Duodenal mucosa (tissue), 2 donors: Measurements from ENCODE around the gene H1-8.
"Not testable (repeated sequence)": the region's sequence is repeated elsewhere in the genome, so short reads cannot be mapped to it uniquely, and the experiment has no call there.

Experiments
- H3K27ac ChIP-seq: one replicate; pipeline ENCODE4 v1.7.0; 2013; ENCODE audit warnings: low read depth, low read length
- H3K27me3 ChIP-seq, 2 donors: one replicate each; pipeline ENCODE4 v1.7.0; 2013; ENCODE audit warnings: low read length in 2 of 2, control low read depth in 1 of 2; ENCODE audit not compliant: insufficient read depth in 2 of 2, control insufficient read depth in 1 of 2
- H3K36me3 ChIP-seq, 2 donors: one replicate each; pipeline ENCODE4 v1.7.0; 2013; ENCODE audit warnings: low read length in 2 of 2, control low read depth in 1 of 2; ENCODE audit not compliant: insufficient read depth in 2 of 2, control insufficient read depth in 1 of 2
- H3K4me1 ChIP-seq, 2 donors: one replicate each; pipeline ENCODE4 v1.7.0; 2013; ENCODE audit warnings: low read length in 2 of 2, control low read depth in 1 of 2; ENCODE audit not compliant: insufficient read depth in 2 of 2, control insufficient read depth in 1 of 2
- H3K4me3 ChIP-seq, 2 donors: one replicate each; pipeline ENCODE4 v1.7.0; 2013; ENCODE audit warnings: low read length in 2 of 2, low read depth in 1 of 2
- H3K9ac ChIP-seq, 2 donors: one replicate each; pipeline ENCODE4 v1.7.0; 2013; ENCODE audit warnings: low read length in 2 of 2, low read depth in 1 of 2
- H3K9me3 ChIP-seq, 2 donors: one replicate each; pipeline ENCODE4 v1.7.0; 2013; ENCODE audit warnings: low read length in 2 of 2, control low read depth in 1 of 2; ENCODE audit not compliant: control insufficient read depth in 1 of 2

Gene H1-8, protein sequence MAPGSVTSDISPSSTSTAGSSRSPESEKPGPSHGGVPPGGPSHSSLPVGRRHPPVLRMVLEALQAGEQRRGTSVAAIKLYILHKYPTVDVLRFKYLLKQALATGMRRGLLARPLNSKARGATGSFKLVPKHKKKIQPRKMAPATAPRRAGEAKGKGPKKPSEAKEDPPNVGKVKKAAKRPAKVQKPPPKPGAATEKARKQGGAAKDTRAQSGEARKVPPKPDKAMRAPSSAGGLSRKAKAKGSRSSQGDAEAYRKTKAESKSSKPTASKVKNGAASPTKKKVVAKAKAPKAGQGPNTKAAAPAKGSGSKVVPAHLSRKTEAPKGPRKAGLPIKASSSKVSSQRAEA

DNA sequence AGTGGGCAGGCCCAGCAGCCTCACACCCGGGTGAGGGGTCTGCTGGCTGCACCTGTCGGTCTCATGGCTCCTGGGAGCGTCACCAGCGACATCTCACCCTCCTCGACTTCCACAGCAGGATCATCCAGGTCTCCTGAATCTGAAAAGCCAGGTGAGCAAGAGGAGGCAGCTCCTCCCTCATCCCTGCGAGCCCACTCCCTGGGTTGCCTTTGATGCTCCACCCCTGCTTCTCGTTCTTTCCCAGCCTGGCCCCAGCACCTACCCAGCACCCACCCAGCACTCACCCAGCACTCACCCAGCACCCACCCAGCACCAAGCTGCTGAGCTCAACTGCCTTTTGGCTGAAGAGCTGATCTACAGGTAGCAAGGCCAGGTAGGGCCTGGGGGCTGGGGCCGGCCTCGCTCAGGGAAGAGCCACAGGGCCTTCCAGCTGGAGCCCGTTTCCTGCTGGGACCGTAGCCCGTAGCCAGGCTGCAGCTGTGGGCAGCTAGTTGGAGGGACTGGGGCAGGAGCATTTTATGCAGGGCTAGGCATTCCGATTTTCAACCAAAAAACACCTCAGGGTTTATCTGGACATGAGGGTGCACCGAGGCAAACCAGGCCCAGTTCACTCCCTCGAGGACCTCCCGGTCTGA lies at the start of gene H1-8:
H1-8 (plus strand) TSS at position 20 of the 635 bp plus-strand sequence; CDS start at position 64, 44 bp downstream.
- Histone ChIP-seq H3K4me1 (no peaks in the 10 kb centered on the region), H3K36me3 (no peaks in the 10 kb centered on the region), H3K27ac (no peak within 1 kb of the TSS), H3K4me3 (no peak within 1 kb of the TSS), H3K9ac (no peak within 1 kb of the TSS), H3K27me3 (no peaks in the 10 kb centered on the region), H3K9me3 (no peaks in the 10 kb centered on the region)

DNA sequence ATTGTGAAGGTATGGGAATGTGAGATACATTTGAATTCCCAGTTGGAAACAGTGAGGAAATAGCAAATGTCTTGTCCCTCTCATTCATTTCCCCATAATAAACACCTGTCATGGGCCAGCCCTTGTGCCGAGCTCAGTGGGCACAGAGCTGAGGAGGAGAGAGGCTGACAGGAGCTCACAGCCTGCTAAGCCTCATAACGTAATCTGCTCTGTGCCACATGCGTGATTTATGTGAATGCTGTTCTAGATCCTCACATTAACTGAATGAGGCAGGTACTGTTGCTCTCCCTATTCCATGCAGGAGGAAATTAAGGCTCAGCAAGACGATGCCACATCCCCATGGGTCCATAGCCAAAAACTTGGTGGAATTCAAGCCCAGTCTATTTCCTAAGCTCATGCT lies 49.8 kb upstream of the H1-8 start:
- Histone ChIP-seq H3K27ac (no peak overlapping the region), H3K36me3 (peaks cover 5 to 24% of the 10 kb centered on the region in 2 donors), H3K9me3 (no peaks in the 10 kb centered on the region), H3K4me3 (no peak overlapping the region), H3K9ac (no peak overlapping the region), H3K27me3 (no peaks in the 10 kb centered on the region), H3K4me1 (no peaks in the 10 kb centered on the region)

DNA sequence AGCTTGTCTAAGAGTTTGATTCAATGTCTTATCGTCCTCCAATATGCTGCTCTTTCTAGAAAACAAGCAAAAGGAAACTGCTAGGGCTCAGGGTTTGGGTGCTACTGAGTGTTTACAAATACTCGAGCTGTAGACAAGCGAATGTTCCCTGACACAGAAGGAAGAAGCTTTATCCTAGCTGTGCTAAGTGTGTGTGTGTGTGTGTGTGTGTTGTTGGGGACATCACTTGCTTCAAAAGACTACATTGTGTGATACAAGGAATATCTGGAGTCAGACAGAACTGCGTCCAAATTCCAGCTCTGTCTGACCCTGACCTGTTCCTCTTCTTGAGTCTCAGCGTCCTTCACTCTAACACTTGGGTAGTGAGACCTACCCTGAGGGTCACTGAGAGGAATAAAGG lies 48.5 kb upstream of the H1-8 start:
- Histone ChIP-seq H3K36me3 (peaks cover 5 to 24% of the 10 kb centered on the region in 2 donors), H3K27ac (peak overlapping the region; percentile 58)
- not testable (repeated sequence) for H3K4me3 ChIP-seq, H3K9me3 ChIP-seq, H3K27me3 ChIP-seq, H3K4me1 ChIP-seq, H3K9ac ChIP-seq

DNA sequence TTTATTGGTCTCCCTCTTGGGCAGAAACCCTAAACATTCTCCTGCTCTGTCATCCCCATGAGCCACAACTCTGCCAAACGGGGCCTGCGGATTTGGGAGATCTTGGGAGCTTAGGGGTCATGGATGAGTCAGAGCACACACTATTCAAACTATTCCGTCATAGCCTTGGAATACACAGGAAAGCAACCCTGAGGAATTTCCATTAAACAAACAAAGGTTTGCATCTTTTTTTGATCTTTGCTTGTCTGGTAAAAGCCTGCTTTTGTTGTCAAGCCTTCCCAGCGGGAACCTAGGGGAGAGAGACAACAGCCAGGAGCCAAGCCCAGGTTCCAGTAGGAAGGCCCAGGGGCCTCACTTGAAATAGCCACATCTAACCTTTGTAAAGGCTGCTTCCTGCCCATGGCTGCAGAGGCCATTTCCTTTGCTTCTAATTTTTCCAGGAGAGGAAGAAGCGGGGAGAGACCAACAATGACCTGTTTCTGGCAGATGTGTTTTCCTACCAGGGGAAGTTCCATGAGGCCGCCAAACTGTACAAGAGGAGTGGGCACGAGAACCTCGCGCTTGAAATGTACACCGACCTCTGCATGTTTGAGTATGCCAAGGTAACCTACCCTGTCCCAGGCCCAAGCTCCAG lies 47.9 kb upstream of the H1-8 start:
- H3K36me3 ChIP-seq: peaks cover 5 to 29% of the 10 kb centered on the region in 2 donors
- H3K27ac ChIP-seq, H3K27me3 ChIP-seq, H3K4me1 ChIP-seq, H3K4me3 ChIP-seq, H3K9ac ChIP-seq, H3K9me3 ChIP-seq: not testable (repeated sequence)

DNA sequence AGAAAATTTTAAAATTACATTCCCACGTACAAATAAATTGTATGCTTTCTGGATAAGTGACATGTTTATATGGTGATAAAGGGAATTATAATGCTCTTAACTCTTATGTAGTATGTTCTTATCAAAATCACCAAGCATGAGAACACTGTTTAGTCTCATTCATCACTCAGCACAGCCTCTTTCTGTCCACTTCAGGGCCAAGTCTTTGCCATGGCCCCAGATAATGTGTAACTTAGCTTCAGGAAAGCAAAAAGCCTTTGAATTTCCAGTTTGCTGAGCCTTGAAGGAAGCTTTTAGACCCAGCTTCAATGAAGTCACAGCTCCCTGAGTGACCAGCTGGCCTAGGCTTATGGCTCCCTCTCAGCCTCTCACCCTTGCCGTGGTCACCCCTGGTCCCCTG lies 45.1 kb upstream of the H1-8 start:
- H3K9me3 ChIP-seq, H3K9ac ChIP-seq, H3K27me3 ChIP-seq, H3K4me3 ChIP-seq, H3K27ac ChIP-seq, H3K4me1 ChIP-seq: not testable (repeated sequence)
- peaks cover 13 to 35% of the 10 kb centered on the region in 2 donors for H3K36me3 ChIP-seq

DNA sequence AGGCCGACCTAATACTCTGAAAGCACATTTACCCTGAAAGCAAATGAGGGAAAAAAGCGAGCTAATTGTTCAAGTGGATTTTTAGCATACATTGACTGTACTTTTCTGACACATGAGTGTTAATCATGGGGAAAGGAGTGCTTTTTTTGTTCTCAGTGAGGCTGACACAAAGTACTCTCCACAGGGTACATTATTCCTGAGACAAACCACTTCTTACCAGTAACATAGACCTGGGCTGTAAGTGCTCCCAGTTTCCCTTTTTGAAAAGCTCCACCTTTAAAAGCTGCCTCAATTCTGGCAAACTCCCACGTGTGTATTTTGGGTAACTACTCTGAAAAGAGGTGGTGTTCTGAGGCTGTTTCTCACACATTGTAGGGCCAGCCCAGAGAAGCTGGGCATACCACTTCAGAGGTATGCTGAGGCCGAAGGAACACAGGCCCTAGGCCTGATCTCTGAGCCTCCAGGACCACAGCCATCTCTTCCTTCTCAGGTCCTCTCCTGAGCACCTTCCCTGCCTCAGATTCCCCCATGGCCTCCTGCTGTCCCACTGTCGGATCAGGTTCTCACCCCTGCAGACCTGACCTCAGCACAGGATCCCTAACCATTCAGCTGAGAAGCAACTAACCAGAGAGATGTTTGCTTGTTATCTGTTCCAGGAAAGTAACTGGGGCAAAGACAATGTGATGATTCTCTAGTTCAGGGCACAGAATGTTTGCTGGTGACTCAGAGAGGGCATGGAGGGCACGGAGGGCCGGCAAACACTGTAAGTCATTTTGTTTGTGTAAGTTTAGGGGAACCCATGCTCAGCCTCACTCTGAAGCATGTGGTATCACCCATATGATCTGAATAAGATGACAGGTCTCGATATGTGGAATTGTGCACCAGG lies 44.1 kb upstream of the H1-8 start:
- peaks cover 8 to 26% of the 10 kb centered on the region in 2 donors for H3K36me3 ChIP-seq
- not testable (repeated sequence) for H3K9me3 ChIP-seq, H3K4me1 ChIP-seq, H3K9ac ChIP-seq, H3K27ac ChIP-seq, H3K27me3 ChIP-seq, H3K4me3 ChIP-seq

DNA sequence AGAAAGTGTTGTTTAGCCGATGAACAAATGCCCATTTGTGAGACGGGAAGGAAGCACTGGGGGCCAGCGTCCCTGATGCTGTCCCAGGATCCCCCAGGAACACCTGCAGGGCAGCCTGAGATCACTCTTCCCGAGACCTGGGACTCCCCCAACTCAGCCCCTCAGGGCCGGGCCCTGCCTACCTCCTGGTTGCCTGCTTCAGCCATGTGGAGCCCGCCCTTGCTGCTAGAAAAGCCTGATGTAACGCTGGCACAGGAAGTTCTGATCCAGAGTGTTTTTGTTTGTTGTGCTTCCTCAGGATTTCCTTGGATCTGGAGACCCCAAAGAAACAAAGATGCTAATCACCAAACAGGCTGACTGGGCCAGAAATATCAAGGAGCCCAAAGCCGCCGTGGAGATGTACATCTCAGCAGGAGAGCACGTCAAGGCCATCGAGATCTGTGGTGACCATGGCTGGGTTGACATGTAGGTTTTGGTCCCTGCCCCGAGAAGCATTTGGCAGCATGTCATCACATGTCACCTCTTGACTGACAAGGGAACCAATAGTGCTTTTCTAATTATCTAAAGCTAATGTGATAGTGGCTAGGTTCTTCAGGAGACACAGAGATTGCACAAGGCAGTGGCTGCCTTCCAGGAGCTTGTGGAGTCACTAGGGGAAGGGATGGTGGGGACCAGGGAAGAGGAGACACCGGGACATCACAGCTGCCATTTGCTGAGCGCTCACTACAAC lies 43.2 kb upstream of the H1-8 start:
- peaks cover 16 to 24% of the 10 kb centered on the region in 2 donors for H3K36me3 ChIP-seq
- not testable (repeated sequence) for H3K4me1 ChIP-seq, H3K27ac ChIP-seq

DNA sequence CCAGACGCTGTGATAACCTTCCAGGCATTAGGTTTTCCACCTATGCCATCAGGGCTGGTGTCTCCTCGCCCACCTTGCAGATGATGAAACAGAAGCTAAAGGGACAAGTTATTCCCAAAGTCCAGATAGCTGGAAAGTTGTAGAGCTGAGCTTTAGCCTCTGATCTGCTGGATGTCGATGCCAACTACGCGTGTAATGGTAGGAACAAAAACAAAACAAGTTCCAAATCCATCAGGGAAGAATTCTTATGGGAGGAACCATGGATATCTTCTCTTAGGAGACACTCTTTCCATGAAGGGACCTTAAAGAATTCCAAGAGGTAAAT lies 42.7 kb upstream of the H1-8 start:
- Histone ChIP-seq H3K9ac (no peak overlapping the region), H3K36me3 (peaks cover 16 to 24% of the 10 kb centered on the region in 2 donors), H3K27me3 (no peaks in the 10 kb centered on the region), H3K9me3 (no peaks in the 10 kb centered on the region), H3K27ac (no peak overlapping the region), H3K4me3 (no peak overlapping the region), H3K4me1 (no peaks in the 10 kb centered on the region)

More for the DNA sequence above, 43.2 kb upstream of the H1-8 start:
- H3K9me3 ChIP-seq, H3K9ac ChIP-seq, H3K4me3 ChIP-seq, H3K27me3 ChIP-seq: not testable (repeated sequence)

DNA sequence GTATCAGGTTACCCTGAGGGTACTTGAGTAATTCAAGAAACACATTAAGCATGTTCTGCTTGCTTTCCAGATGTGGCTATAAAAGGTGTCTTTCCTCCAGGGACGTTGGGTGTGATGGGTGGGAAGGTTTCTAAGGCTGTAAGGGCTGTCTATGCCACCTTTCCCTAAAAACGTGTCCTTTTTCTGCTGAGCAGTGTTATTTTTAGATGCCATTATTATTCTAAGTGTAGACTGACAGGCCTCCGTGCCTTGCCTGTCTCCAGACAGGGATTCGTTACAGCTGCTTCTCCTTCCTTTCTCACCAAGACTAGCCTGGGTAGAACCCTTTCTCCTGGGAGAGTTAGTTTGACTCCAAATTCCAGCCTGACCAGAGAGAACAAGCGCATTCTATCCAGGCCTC lies 41.3 kb upstream of the H1-8 start:
- Histone ChIP-seq H3K36me3 (peaks cover 16 to 24% of the 10 kb centered on the region in 2 donors), H3K27me3 (no peaks in the 10 kb centered on the region), H3K9ac (no peak overlapping the region), H3K27ac (no peak overlapping the region), H3K4me1 (no peaks in the 10 kb centered on the region), H3K9me3 (no peaks in the 10 kb centered on the region), H3K4me3 (no peak overlapping the region)
